HG03039 (cell line): ENCODE measurements around the gene FBRSL1.
"Not testable (repeated sequence)": the region's sequence is repeated elsewhere in the genome, so short reads cannot be mapped to it uniquely, and the experiment has no call there.

Experiments
- ATAC-seq: cut with Tn5 transposase; IDR thresholded peaks from one replicate; pipeline ENCODE4 v1.9.1; 2021; ENCODE audit warnings: mild to moderate bottlenecking, moderate library complexity; ENCODE audit not compliant: unreplicated experiment

The FBRSL1 gene

GRCh38 chr12:132469423-132469822, 20.5 kb upstream of the FBRSL1 start:
- no peak for ATAC-seq

- ATAC-seq, result no peak
Observed at GRCh38 chr12:132470397-132470796, 19.6 kb upstream of the FBRSL1 start.

- no peak for ATAC-seq
Observed at GRCh38 chr12:132471011-132471857, 18.7 kb upstream of the FBRSL1 start.

GRCh38 chr12:132471858-132472255, 18.1 kb upstream of the FBRSL1 start:
- ATAC-seq, result no peak

GRCh38 chr12:132472386-132472785, 17.6 kb upstream of the FBRSL1 start:
- no peak for ATAC-seq

- no peak for ATAC-seq
Observed at GRCh38 chr12:132474237-132474741, 15.7 kb upstream of the FBRSL1 start.

- ATAC-seq, result not testable (repeated sequence)
Observed at GRCh38 chr12:132474799-132475303, 15.1 kb upstream of the FBRSL1 start.

GRCh38 chr12:132475304-132476037, 14.5 kb upstream of the FBRSL1 start:
- ATAC-seq, result no peak

GRCh38 chr12:132476038-132476414, 13.9 kb upstream of the FBRSL1 start:
- ATAC-seq, result no peak

GRCh38 chr12:132476421-132476820, 13.5 kb upstream of the FBRSL1 start:
- no peak for ATAC-seq

GRCh38 chr12:132477017-132477702, 12.8 kb upstream of the FBRSL1 start:
- no peak for ATAC-seq

- ATAC-seq, result no peak
Observed at GRCh38 chr12:132477703-132478432, 12.1 kb upstream of the FBRSL1 start.

GRCh38 chr12:132478433-132478803, 11.5 kb upstream of the FBRSL1 start:
- no peak for ATAC-seq

GRCh38 chr12:132478845-132479244, 11.1 kb upstream of the FBRSL1 start:
- no peak for ATAC-seq

- no peak for ATAC-seq
Observed at GRCh38 chr12:132479291-132479690, 10.7 kb upstream of the FBRSL1 start.

- ATAC-seq, result no peak
Observed at GRCh38 chr12:132479938-132480622, 9.9 kb upstream of the FBRSL1 start.

- ATAC-seq, result no peak
Observed at GRCh38 chr12:132480623-132481132, 9.3 kb upstream of the FBRSL1 start.

GRCh38 chr12:132481345-132481744, 8.6 kb upstream of the FBRSL1 start:
- ATAC-seq, result no peak

GRCh38 chr12:132481771-132482745, 7.9 kb upstream of the FBRSL1 start:
- ATAC-seq, result no peak
